OCI-LY1 (cell line): ENCODE data around the gene CBFA2T2.

Experiments used
- H2AFZ ChIP-seq: fragments of 200-600 bp; sonication (generic), shearing (Covaris generic); 2 replicates; pipeline ENCODE4 v1.6.0; 2014; ENCODE audit warnings: antibody characterized with exemption, mild to moderate bottlenecking, low read length
- H3F3A ChIP-seq: fragments of 200-600 bp; sonication (generic), shearing (Covaris generic); 2 replicates; pipeline ENCODE4 v1.6.0; 2014; ENCODE audit warnings: mild to moderate bottlenecking, antibody characterized with exemption, low read length, moderate library complexity; ENCODE audit not compliant: insufficient read depth
- H3K27ac ChIP-seq: fragments of 200-600 bp; sonication (generic); 2 replicates; pipeline ENCODE4 v1.5.1; 2014; ENCODE audit warnings: low read length, mixed run types, mild to moderate bottlenecking, low read depth; ENCODE audit not compliant: poor library complexity, severe bottlenecking
- H3K27me3 ChIP-seq: fragments of 200-600 bp; sonication (generic); 2 replicates; pipeline ENCODE4 v1.6.0; 2014; ENCODE audit warnings: antibody characterized with exemption, mild to moderate bottlenecking, low read length, moderate library complexity; ENCODE audit not compliant: insufficient read depth
- H3K36me3 ChIP-seq: fragments of 200-600 bp; sonication (generic); 2 replicates; pipeline ENCODE4 v1.6.1; 2014; ENCODE audit warnings: mild to moderate bottlenecking, antibody characterized with exemption, low read length, moderate library complexity, mixed read lengths; ENCODE audit not compliant: insufficient read depth
- H3K4me1 ChIP-seq: fragments of 200-600 bp; sonication (generic); 2 replicates; pipeline ENCODE4 v1.5.1; 2014; ENCODE audit warnings: mild to moderate bottlenecking, low read length, moderate library complexity; ENCODE audit not compliant: insufficient read depth, severe bottlenecking
- H3K4me2 ChIP-seq: fragments of 200-600 bp; sonication (generic), shearing (Covaris generic); 2 replicates; pipeline ENCODE4 v1.6.1; 2014; ENCODE audit warnings: low read length
- H3K4me3 ChIP-seq: fragments of 200-600 bp; sonication (generic); 2 replicates; pipeline ENCODE4 v1.5.1; 2014; ENCODE audit warnings: low read length, low read depth, mild to moderate bottlenecking, mixed read lengths; ENCODE audit not compliant: poor library complexity, severe bottlenecking
- H3K79me2 ChIP-seq: fragments of 200-600 bp; shearing (Covaris generic); 2 replicates; pipeline ENCODE4 v1.6.1; 2016; ENCODE audit warnings: mixed run types, low read length, mixed read lengths; ENCODE audit not compliant: insufficient read depth
- H3K9ac ChIP-seq: fragments of 200-600 bp; sonication (generic), shearing (Covaris generic); 2 replicates; pipeline ENCODE4 v1.6.1; 2014; ENCODE audit warnings: mild to moderate bottlenecking, low read length, mixed read lengths
- H3K9me2 ChIP-seq: fragments of 200-600 bp; sonication (generic), shearing (Covaris generic); 2 replicates; pipeline ENCODE4 v1.6.1; 2014; ENCODE audit warnings: low read depth, mild to moderate bottlenecking, low read length, mixed read lengths
- H3K9me3 ChIP-seq: fragments of 200-600 bp; shearing (Covaris generic); 2 replicates; pipeline ENCODE4 v1.6.1; 2014; ENCODE audit warnings: low read length, mixed read lengths
- H4K20me1 ChIP-seq: fragments of 200-600 bp; sonication (generic), shearing (Covaris generic); 2 replicates; pipeline ENCODE4 v1.6.0; 2016; ENCODE audit warnings: mild to moderate bottlenecking, low read length; ENCODE audit not compliant: insufficient read depth
- CTCF ChIP-seq: fragments of 200-600 bp; sonication (generic), shearing (Covaris generic); IDR thresholded peaks from 2 replicates; pipeline ENCODE4 v1.5.1; 2017; ENCODE audit warnings: mild to moderate bottlenecking, antibody characterized with exemption, low read length, moderate library complexity, mixed read lengths
- EZH2 ChIP-seq: fragments of 200-600 bp; sonication (generic), shearing (Covaris generic); IDR thresholded peaks from 2 replicates; pipeline ENCODE4 v1.8.0; 2017; ENCODE audit warnings: borderline replicate concordance, mixed run types, mild to moderate bottlenecking, antibody characterized with exemption, low read length, moderate library complexity, mixed read lengths

The CBFA2T2 gene

GRCh38 chr20:33601861-33602260, 112.0 kb downstream of the CBFA2T2 start:
- H3K9me2 ChIP-seq = no peaks in the 10 kb centered on the region
- no peaks in the 10 kb centered on the region for H3K79me2 ChIP-seq
- no peak overlapping the region for H3K4me3 ChIP-seq
- TF ChIP-seq EZH2 (no peak), CTCF (no peak)
- no peaks in the 10 kb centered on the region for H3F3A ChIP-seq
- H3K9ac ChIP-seq = no peak overlapping the region
- H4K20me1 ChIP-seq = no peaks in the 10 kb centered on the region
- H3K36me3 ChIP-seq = 0 out of 2 replicates have a peak, but pooled peaks cover 6% of the 10 kb centered on the region
- H3K27me3 ChIP-seq = no peaks in the 10 kb centered on the region
- H2AFZ ChIP-seq = no peak overlapping the region
- H3K9me3 ChIP-seq = no peaks in the 10 kb centered on the region
- H3K27ac ChIP-seq = peak overlapping the region; percentile 8
- no peak overlapping the region for H3K4me2 ChIP-seq
- H3K4me1 ChIP-seq = peaks cover 24% of the 10 kb centered on the region

DNA sequence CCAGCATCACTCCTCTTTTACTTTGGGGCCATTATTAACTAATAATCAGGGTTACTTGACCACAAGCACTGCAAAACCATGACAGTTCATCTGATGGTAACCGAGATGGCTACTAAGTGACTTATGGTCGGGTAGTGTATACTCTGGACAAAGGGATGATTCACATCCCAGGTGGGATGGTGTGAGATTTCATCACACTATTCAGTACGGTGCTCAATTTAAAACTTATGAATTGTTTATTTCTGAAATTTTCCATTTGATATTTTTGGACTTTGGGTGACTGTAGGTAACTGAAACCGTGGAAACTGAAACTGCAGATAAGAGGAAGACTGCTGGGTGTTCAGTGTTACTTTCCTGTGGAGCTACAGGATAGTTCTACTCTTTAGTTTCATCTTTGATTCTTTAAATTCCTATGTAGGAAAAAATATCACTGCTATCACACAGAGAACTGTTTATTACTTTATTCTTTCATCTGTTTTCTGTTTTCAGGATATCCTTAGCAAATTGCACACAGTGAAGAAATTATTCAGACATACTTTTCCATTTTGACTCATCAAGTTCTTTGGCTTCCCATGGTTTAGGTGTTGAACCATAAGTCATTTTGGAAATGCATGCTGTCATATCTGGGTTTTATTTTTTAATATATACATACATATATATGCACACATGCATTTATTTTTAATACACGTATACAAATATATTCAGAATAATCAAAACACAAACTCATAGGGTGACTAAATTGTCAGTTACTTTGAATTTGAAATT, 113.1 kb downstream of the CBFA2T2 start:
- H3K4me3 ChIP-seq = peak overlapping the region; percentile 1
- H3F3A ChIP-seq = no peaks in the 10 kb centered on the region
- peak overlapping the region; percentile 27 for H3K4me2 ChIP-seq
- H4K20me1 ChIP-seq = no peaks in the 10 kb centered on the region
- H3K9me3 ChIP-seq = no peaks in the 10 kb centered on the region
- H3K4me1 ChIP-seq = peaks cover 27% of the 10 kb centered on the region
- H3K9ac ChIP-seq = no peak overlapping the region
- H2AFZ ChIP-seq = no peak overlapping the region
- peak overlapping the region; percentile 8 for H3K27ac ChIP-seq
- H3K36me3 ChIP-seq = peaks cover 13% of the 10 kb centered on the region
- H3K27me3 ChIP-seq = no peaks in the 10 kb centered on the region
- H3K79me2 ChIP-seq = no peaks in the 10 kb centered on the region
- H3K9me2 ChIP-seq = no peaks in the 10 kb centered on the region
- no peak for TF ChIP-seq EZH2
- no peak for TF ChIP-seq CTCF

- Histone ChIP-seq H3K9me2 (no peaks in the 10 kb centered on the region), H3K9ac (no peak overlapping the region), H3K27me3 (no peaks in the 10 kb centered on the region), H3K4me3 (no peak overlapping the region), H3K4me2 (no peak overlapping the region), H3K9me3 (no peaks in the 10 kb centered on the region), H2AFZ (no peak overlapping the region), H3K4me1 (peaks cover 36% of the 10 kb centered on the region), H3K36me3 (peaks cover 24% of the 10 kb centered on the region), H3F3A (no peaks in the 10 kb centered on the region), H4K20me1 (no peaks in the 10 kb centered on the region), H3K27ac (no peak overlapping the region), H3K79me2 (no peaks in the 10 kb centered on the region)
- TF ChIP-seq CTCF (no peak), EZH2 (no peak)
Observed at GRCh38 chr20:33604084-33604990, 114.4 kb downstream of the CBFA2T2 start.
